WTC11 (cell line): ENCODE measurements around the gene SPTBN4. TPM values are rescaled to one million over a fixed set of nuclear protein-coding genes. Genes with fewer than 3 reads are reported as not detected.

Experiments used
- ATAC-seq: fragments of 200-7000 bp; cut with Tn5 transposase; 2 replicates; pipeline ENCODE4 v1.10.0; 2021; ENCODE audit warnings: mild to moderate bottlenecking, moderate library complexity
- CTCF ChIA-PET: fragments of 300-600 bp; sonication (Branson Sonifier 250); formaldehyde crosslinking; loops from one replicate; lab custom pipeline; 2021; ENCODE audit warnings: antibody characterized with exemption; lab: Charles Lee
- POLR2A ChIA-PET: fragments of 350-600 bp; sonication (Branson Sonifier 250); formaldehyde crosslinking; loops from one replicate; lab custom pipeline; 2021; ENCODE audit warnings: antibody characterized with exemption; lab: Charles Lee
- DNase-seq: peaks from one replicate; pipeline ENCODE4 v3.0.0; 2021; ENCODE audit warnings: low spot score
- H3K27ac Mint-ChIP-seq: 2 replicates; pipeline ENCODE4 v1.8.0; 2021; ENCODE audit warnings: mixed read lengths
- H3K27me3 Mint-ChIP-seq: 2 replicates; pipeline ENCODE4 v1.8.0; 2021; ENCODE audit warnings: low read depth, mild to moderate bottlenecking, moderate library complexity, mixed read lengths
- H3K36me3 Mint-ChIP-seq: 2 replicates; pipeline ENCODE4 v1.8.0; 2021; ENCODE audit warnings: mixed read lengths
- H3K4me1 Mint-ChIP-seq: 2 replicates; pipeline ENCODE4 v1.8.0; 2022; ENCODE audit warnings: mixed read lengths
- H3K4me3 Mint-ChIP-seq: 2 replicates; pipeline ENCODE4 v1.8.0; 2021; ENCODE audit warnings: mild to moderate bottlenecking, moderate library complexity, mixed read lengths
- H3K9me3 Mint-ChIP-seq: 2 replicates; pipeline ENCODE4 v1.8.0; 2021; ENCODE audit warnings: mixed read lengths
- AFF4 ChIP-seq: sonication (generic); formaldehyde crosslinking; IDR thresholded peaks from 2 replicates; pipeline ENCODE4 v1.8.1; 2023; ENCODE audit warnings: mild to moderate bottlenecking, missing genetic modification reagents, borderline replicate concordance
- CTCF ChIP-seq: fragments of 200-600 bp; IDR thresholded peaks from 2 replicates; pipeline ENCODE4 v1.8.0; 2022; ENCODE audit warnings: antibody characterized with exemption
- ELF4 ChIP-seq: sonication (generic); formaldehyde crosslinking; IDR thresholded peaks from 2 replicates; pipeline ENCODE4 v1.8.1; 2022; ENCODE audit warnings: low read depth, mild to moderate bottlenecking, moderate library complexity, missing genetic modification reagents
- EMX1 ChIP-seq: fragments of 250-450 bp; sonication (Bioruptor Pico); IDR thresholded peaks from 2 replicates; pipeline ENCODE4 v1.8.0; 2021; ENCODE audit warnings: mild to moderate bottlenecking
- FOXK1 ChIP-seq: sonication (generic); formaldehyde crosslinking; IDR thresholded peaks from 2 replicates; pipeline ENCODE4 v1.8.0; 2022; ENCODE audit warnings: mild to moderate bottlenecking, moderate library complexity, missing genetic modification reagents
- FOXP4 ChIP-seq: sonication (generic); formaldehyde crosslinking; IDR thresholded peaks from 2 replicates; pipeline ENCODE4 v1.8.0; 2022; ENCODE audit warnings: mild to moderate bottlenecking, missing genetic modification reagents
- GABPB1 ChIP-seq: sonication (generic); formaldehyde crosslinking; IDR thresholded peaks from 2 replicates; pipeline ENCODE4 v1.8.1; 2023; ENCODE audit warnings: mild to moderate bottlenecking, missing genetic modification reagents
- HMGXB4 ChIP-seq: sonication (generic); formaldehyde crosslinking; IDR thresholded peaks from 2 replicates; pipeline ENCODE4 v1.8.1; 2023; ENCODE audit warnings: mild to moderate bottlenecking, moderate library complexity, missing genetic modification reagents
- NFATC4 ChIP-seq: fragments of 250-450 bp; sonication (Bioruptor Pico); IDR thresholded peaks from 2 replicates; pipeline ENCODE4 v1.9.0; 2021; ENCODE audit warnings: mild to moderate bottlenecking
- RELA ChIP-seq: sonication (generic); formaldehyde crosslinking; IDR thresholded peaks from 2 replicates; pipeline ENCODE4 v1.8.1; 2022; ENCODE audit warnings: missing genetic modification reagents, mild to moderate bottlenecking, borderline replicate concordance
- TCF7 ChIP-seq: sonication (generic); formaldehyde crosslinking; IDR thresholded peaks from 2 replicates; pipeline ENCODE4 v1.8.0; 2022; ENCODE audit warnings: mild to moderate bottlenecking, low read depth, missing genetic modification reagents, moderate library complexity
- ZNF263 ChIP-seq: sonication (generic); formaldehyde crosslinking; IDR thresholded peaks from 2 replicates; pipeline ENCODE4 v1.8.1; 2022; ENCODE audit warnings: low read depth, mild to moderate bottlenecking, moderate library complexity, missing genetic modification reagents
- ZNF281 ChIP-seq: sonication (generic); formaldehyde crosslinking; IDR thresholded peaks from 2 replicates; pipeline ENCODE4 v1.8.0; 2023; ENCODE audit warnings: mild to moderate bottlenecking, missing genetic modification reagents
- ZNF416 ChIP-seq: fragments of 250-450 bp; sonication (Bioruptor Pico); IDR thresholded peaks from 2 replicates; pipeline ENCODE4 v1.9.0; 2021; ENCODE audit warnings: mild to moderate bottlenecking, inconsistent platforms
- ZNF671 ChIP-seq: fragments of 250-450 bp; sonication (Bioruptor Pico); IDR thresholded peaks from 2 replicates; pipeline ENCODE4 v1.8.0; 2021; ENCODE audit warnings: mild to moderate bottlenecking
- ZSCAN18 ChIP-seq: fragments of 250-450 bp; sonication (Bioruptor Pico); IDR thresholded peaks from 2 replicates; pipeline ENCODE4 v2.1.2; 2022; ENCODE audit warnings: mild to moderate bottlenecking, moderate library complexity
- total RNA-seq: library from RNA; stranded (reverse); gene quantifications from 3 replicates; pipeline ENCODE4 v1.2.3, GENCODE V29; 2021

Gene SPTBN4
- total RNA-seq, 1 experiment from 2014 or later = 2.8 TPM

GRCh38 chr19:40581531-40581930 is 114.7 kb downstream of the SPTBN4 start:
- DNase-seq (no peak), ATAC-seq (no peak)
- TF ChIP-seq GABPB1 (CRISPR knock-in tag) (no peak), ZNF416 (CRISPR knock-in tag) (no peak)
- peaks cover 9% of the 10 kb centered on the region for H3K4me1 Mint-ChIP-seq
- H3K9me3 Mint-ChIP-seq = no peaks in the 10 kb centered on the region
- ChIA-PET POLR2A (no interaction called here), CTCF (interaction anchor here (0.6 kb wide), 1 partner anchor 62 kb away, joined by 3 read pairs; no protein-coding TSS in a partner anchor)
- no peak overlapping the region for H3K4me3 Mint-ChIP-seq
- H3K36me3 Mint-ChIP-seq = peaks cover 45% of the 10 kb centered on the region
- no peak overlapping the region for H3K27ac Mint-ChIP-seq
- no peaks in the 10 kb centered on the region for H3K27me3 Mint-ChIP-seq

- Mint-ChIP-seq H3K27ac (no peak overlapping the region), H3K9me3 (no peaks in the 10 kb centered on the region), H3K4me3 (no peak overlapping the region), H3K27me3 (no peaks in the 10 kb centered on the region), H3K36me3 (peaks cover 53% of the 10 kb centered on the region), H3K4me1 (peaks cover 9% of the 10 kb centered on the region)
- CTCF ChIA-PET = interaction anchor here (0.6 kb wide), 1 partner anchor 164 kb away, joined by 5 read pairs; no protein-coding TSS in a partner anchor
- DNase-seq = no peak
- POLR2A ChIA-PET = no interaction called here
- no peak for ATAC-seq
- TF ChIP-seq NFATC4 (CRISPR knock-in tag) (no peak), AFF4 (CRISPR knock-in tag) (no peak), CTCF (no peak), ZSCAN18 (CRISPR knock-in tag) (no peak), ZNF281 (CRISPR knock-in tag) (no peak), TCF7 (CRISPR knock-in tag) (no peak), ZNF263 (CRISPR knock-in tag) (no peak), FOXK1 (no peak), GABPB1 (CRISPR knock-in tag) (no peak), EMX1 (CRISPR knock-in tag) (no peak), RELA (CRISPR knock-in tag) (no peak), ELF4 (CRISPR knock-in tag) (no peak), FOXP4 (CRISPR knock-in tag) (no peak), ZNF671 (CRISPR knock-in tag) (no peak), HMGXB4 (CRISPR knock-in tag) (no peak)
These were observed 115.7 kb downstream of the SPTBN4 start for GRCh38 chr19:40582467-40582866.
